ENCODE results near the gene FAM135A.

Gene FAM135A

DNA sequence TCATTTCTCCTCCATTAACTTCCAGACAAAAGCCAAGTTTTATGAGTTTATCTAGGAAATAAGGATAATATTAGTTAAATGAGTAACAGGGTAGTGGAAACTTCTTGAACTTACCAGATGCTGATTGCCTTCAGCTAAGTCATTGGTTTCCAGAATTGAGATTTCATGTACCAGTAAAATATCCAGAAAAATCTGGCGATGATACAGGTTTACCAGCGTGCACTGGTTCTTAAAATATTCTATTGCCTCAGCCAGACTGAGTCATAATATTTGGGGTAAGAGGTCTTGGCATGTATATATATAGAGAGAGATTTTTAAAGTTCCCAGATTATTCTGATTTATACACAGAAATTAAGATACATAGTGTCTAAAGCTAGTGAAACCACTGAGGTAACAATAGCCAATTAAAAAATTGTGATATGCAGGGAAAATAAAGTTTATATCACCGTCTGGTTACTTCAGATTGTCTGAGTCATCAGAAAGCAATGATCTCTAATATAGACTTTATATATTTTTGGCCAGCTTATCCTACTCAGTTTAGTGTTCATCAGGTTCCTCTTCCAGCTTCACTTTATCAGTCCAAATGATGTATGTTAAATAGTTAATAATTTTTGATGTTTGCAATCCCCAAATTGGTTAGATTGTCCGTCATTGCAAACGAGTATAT is 113.9 kb downstream of the FAM135A start:
- Histone ChIP-seq H3K4me3 (ENCODE audit: low read depth, low read length) (no peak overlapping the region), H3K27ac (ENCODE audit: extremely low read depth, low read depth, low read length) (no peak overlapping the region), H3K36me3 (ENCODE audit: control insufficient read depth in 2 of 2, insufficient read depth in 1 of 2, low read length in 2 of 2) (peaks cover 3 to 31% of the 10 kb centered on the region in 2 experiments), H3K4me1 (ENCODE audit: control insufficient read depth, insufficient read depth, low read length) (no peaks in the 10 kb centered on the region), H3K9me3 (ENCODE audit: control insufficient read depth, insufficient read depth, low read depth, low read length) (no peaks in the 10 kb centered on the region)
- TF ChIP-seq, protein P1, sequence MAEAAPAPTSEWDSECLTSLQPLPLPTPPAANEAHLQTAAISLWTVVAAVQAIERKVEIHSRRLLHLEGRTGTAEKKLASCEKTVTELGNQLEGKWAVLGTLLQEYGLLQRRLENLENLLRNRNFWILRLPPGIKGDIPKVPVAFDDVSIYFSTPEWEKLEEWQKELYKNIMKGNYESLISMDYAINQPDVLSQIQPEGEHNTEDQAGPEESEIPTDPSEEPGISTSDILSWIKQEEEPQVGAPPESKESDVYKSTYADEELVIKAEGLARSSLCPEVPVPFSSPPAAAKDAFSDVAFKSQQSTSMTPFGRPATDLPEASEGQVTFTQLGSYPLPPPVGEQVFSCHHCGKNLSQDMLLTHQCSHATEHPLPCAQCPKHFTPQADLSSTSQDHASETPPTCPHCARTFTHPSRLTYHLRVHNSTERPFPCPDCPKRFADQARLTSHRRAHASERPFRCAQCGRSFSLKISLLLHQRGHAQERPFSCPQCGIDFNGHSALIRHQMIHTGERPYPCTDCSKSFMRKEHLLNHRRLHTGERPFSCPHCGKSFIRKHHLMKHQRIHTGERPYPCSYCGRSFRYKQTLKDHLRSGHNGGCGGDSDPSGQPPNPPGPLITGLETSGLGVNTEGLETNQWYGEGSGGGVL (tag by site-specific recombination; IDR thresholded peaks at IDR 0.05): no peak
- TF ChIP-seq, protein P2, sequence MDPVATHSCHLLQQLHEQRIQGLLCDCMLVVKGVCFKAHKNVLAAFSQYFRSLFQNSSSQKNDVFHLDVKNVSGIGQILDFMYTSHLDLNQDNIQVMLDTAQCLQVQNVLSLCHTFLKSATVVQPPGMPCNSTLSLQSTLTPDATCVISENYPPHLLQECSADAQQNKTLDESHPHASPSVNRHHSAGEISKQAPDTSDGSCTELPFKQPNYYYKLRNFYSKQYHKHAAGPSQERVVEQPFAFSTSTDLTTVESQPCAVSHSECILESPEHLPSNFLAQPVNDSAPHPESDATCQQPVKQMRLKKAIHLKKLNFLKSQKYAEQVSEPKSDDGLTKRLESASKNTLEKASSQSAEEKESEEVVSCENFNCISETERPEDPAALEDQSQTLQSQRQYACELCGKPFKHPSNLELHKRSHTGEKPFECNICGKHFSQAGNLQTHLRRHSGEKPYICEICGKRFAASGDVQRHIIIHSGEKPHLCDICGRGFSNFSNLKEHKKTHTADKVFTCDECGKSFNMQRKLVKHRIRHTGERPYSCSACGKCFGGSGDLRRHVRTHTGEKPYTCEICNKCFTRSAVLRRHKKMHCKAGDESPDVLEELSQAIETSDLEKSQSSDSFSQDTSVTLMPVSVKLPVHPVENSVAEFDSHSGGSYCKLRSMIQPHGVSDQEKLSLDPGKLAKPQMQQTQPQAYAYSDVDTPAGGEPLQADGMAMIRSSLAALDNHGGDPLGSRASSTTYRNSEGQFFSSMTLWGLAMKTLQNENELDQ (tag by site-specific recombination; IDR thresholded peaks at IDR 0.05; ENCODE audit: low read depth): no peak
- TF ChIP-seq SALL2 (tag by site-specific recombination; IDR thresholded peaks at IDR 0.05; ENCODE audit: borderline replicate concordance) (no peak), ZNF621 (tag by site-specific recombination; IDR thresholded peaks at IDR 0.05) (no peak)
- ChIA-PET CTCF (interaction anchor here (0.6 to 1.2 kb wide), 6 partner anchors 11 to 485 kb away, joined by 3 to 4 read pairs (median 3); no protein-coding TSS in a partner anchor), POLR2A (no interaction called here)

DNA sequence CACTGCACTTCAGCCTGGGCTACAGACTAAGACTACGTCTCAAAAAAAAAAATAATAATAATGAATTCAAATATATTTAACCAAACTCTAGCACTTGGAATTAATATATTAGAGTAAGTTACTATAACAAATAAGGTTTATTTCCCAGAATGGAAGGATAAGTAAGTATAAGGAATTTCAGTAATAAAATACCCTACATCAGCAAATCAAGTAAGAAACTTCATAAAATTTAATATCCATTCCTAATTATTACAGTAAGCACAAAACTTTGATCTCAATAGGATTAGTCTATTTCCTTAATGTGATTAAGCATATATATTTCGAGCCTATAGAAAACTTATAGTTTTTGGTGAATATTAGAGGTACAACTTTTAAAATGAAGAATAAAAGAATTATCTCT is 116.7 kb downstream of the FAM135A start:
- ChIA-PET POLR2A (no interaction called here), CTCF (interaction anchor here (0.6 kb wide), 1 partner anchor 287 kb away, joined by 4 read pairs; no protein-coding TSS in a partner anchor)
- no peak overlapping the region for H3K27ac ChIP-seq (ENCODE audit: extremely low read depth, low read depth, low read length)
- H3K9me3 ChIP-seq (ENCODE audit: control insufficient read depth, insufficient read depth, low read depth, low read length): no peaks in the 10 kb centered on the region
- no peak overlapping the region for H3K4me3 ChIP-seq (ENCODE audit: low read depth, low read length)
- no peaks in the 10 kb centered on the region for H3K4me1 ChIP-seq (ENCODE audit: control insufficient read depth, insufficient read depth, low read length)
- TF ChIP-seq MEIS1 (CRISPR knock-in tag; IDR thresholded peaks at IDR 0.05; ENCODE audit: borderline replicate concordance) (no peak), OSR2 (tag by site-specific recombination; IDR thresholded peaks at IDR 0.05) (no peak), BCL11B (tag by site-specific recombination; IDR thresholded peaks at IDR 0.05; ENCODE audit: low read depth) (no peak), ZFP69B (tag by site-specific recombination; IDR thresholded peaks at IDR 0.05) (no peak), ZNF311 (tag by site-specific recombination; IDR thresholded peaks at IDR 0.05; ENCODE audit: borderline replicate concordance) (no peak), ZNF16 (tag by site-specific recombination; IDR thresholded peaks at IDR 0.05; ENCODE audit: low read depth) (no peak), SP7 (tag by site-specific recombination; IDR thresholded peaks at IDR 0.05) (no peak), ZNF24 (tag by site-specific recombination; IDR thresholded peaks at IDR 0.05) (no peak)
- TF ChIP-seq, protein P3, sequence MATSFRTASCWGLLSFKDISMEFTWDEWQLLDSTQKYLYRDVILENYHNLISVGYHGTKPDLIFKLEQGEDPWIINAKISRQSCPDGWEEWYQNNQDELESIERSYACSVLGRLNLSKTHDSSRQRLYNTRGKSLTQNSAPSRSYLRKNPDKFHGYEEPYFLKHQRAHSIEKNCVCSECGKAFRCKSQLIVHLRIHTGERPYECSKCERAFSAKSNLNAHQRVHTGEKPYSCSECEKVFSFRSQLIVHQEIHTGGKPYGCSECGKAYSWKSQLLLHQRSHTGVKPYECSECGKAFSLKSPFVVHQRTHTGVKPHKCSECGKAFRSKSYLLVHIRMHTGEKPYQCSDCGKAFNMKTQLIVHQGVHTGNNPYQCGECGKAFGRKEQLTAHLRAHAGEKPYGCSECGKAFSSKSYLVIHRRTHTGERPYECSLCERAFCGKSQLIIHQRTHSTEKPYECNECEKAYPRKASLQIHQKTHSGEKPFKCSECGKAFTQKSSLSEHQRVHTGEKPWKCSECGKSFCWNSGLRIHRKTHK (tag by site-specific recombination; IDR thresholded peaks at IDR 0.05): no peak
- TF ChIP-seq, protein P2 (tag by site-specific recombination; IDR thresholded peaks at IDR 0.05; ENCODE audit: low read depth): no peak
- TF ChIP-seq, protein P4, sequence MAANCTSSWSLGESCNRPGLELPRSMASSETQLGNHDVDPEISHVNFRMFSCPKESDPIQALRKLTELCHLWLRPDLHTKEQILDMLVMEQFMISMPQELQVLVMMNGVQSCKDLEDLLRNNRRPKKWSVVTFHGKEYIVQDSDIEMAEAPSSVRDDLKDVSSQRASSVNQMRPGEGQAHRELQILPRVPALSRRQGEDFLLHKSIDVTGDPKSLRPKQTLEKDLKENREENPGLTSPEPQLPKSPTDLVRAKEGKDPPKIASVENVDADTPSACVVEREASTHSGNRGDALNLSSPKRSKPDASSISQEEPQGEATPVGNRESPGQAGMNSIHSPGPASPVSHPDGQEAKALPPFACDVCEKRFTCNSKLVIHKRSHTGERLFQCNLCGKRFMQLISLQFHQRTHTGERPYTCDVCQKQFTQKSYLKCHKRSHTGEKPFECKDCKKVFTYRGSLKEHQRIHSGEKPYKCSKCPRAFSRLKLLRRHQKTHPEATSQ (tag by site-specific recombination; IDR thresholded peaks at IDR 0.05): no peak
- peaks cover 14 to 27% of the 10 kb centered on the region in 2 experiments for H3K36me3 ChIP-seq (ENCODE audit: control insufficient read depth in 2 of 2, insufficient read depth in 1 of 2, low read length in 2 of 2)

Data from HEK293 (cell line).